Panc1 (cell line): ENCODE measurements around the gene ATP7B. TPM values are rescaled to one million over a fixed set of nuclear protein-coding genes. Genes with fewer than 3 reads are reported as not detected.
"Not testable (repeated sequence)": the region's sequence is repeated elsewhere in the genome, so short reads cannot be mapped to it uniquely, and the experiment has no call there.

Source experiments
- ATAC-seq: fragments of 200-7000 bp; cut with Tn5 transposase; 2 replicates; pipeline ENCODE4 v1.9.1; 2020; ENCODE audit warnings: mild to moderate bottlenecking, moderate library complexity
- BruUV-seq: library from RNA; stranded (reverse); fragments of 400-500 nt; replicated peaks from 2 replicates; lab custom pipeline; 2021; lab: Mats Ljungman, UMichigan
- CTCF ChIA-PET: fragments of 300-600 bp; sonication (Branson Sonifier 250); formaldehyde crosslinking; loops from one replicate; lab custom pipeline; 2022; ENCODE audit warnings: antibody characterized with exemption; lab: Charles Lee
- POLR2A ChIA-PET: fragments of 300-600 bp; sonication (Branson Sonifier 250); formaldehyde crosslinking; loops from one replicate; lab custom pipeline; 2022; ENCODE audit warnings: antibody characterized with exemption; lab: Charles Lee
- DNase-seq: peaks from one replicate; pipeline ENCODE4 v3.0.0-alpha.2; 2010; ENCODE audit warnings: low read depth, low spot score
- H3K27ac ChIP-seq: 2 replicates; pipeline ENCODE4 v1.5.1; 2011; ENCODE audit warnings: mild to moderate bottlenecking, low read length, inconsistent platforms
- H3K27me3 ChIP-seq: fragments of 200-500 bp; sonication (Bioruptor generic); 2 replicates; pipeline ENCODE4 v1.6.0; 2014; ENCODE audit warnings: low read length, inconsistent platforms; ENCODE audit not compliant: control insufficient read depth, insufficient read depth
- H3K36me3 ChIP-seq: fragments of 200-500 bp; sonication (Bioruptor generic); 2 replicates; pipeline ENCODE4 v1.5.1; 2014; ENCODE audit warnings: inconsistent platforms, mild to moderate bottlenecking, low read length, moderate library complexity; ENCODE audit not compliant: control insufficient read depth, insufficient read depth
- H3K4me1 ChIP-seq: 2 replicates; pipeline ENCODE4 v1.5.1; 2011; ENCODE audit warnings: inconsistent platforms, mild to moderate bottlenecking, low read length, moderate library complexity; ENCODE audit not compliant: control insufficient read depth, insufficient read depth
- H3K4me3 ChIP-seq, 2 experiments: 2 replicates each; pipeline ENCODE4 v1.5.1; 2011 to 2012; ENCODE audit warnings: low read depth in 2 of 2, low read length in 2 of 2, mild to moderate bottlenecking in 2 of 2, inconsistent platforms in 1 of 2, moderate library complexity in 1 of 2
- H3K9me3 ChIP-seq: fragments of 200-500 bp; sonication (Bioruptor generic); 2 replicates; pipeline ENCODE4 v1.5.1; 2014; ENCODE audit warnings: low read depth, mild to moderate bottlenecking, inconsistent platforms, low read length, moderate library complexity; ENCODE audit not compliant: control insufficient read depth, insufficient read depth
- CTCF ChIP-seq: fragments of 450-650 bp; IDR thresholded peaks from 2 replicates; pipeline ENCODE4 v1.5.1; 2017; ENCODE audit warnings: mild to moderate bottlenecking
- POLR2AphosphoS5 ChIP-seq: IDR thresholded peaks from 2 replicates; pipeline ENCODE4 v1.6.1; 2012; ENCODE audit warnings: mild to moderate bottlenecking, low read depth, low read length, moderate library complexity
- REST ChIP-seq, 2 experiments: IDR thresholded peaks; 2 replicates each; pipeline ENCODE4 v1.6.1; 2011 to 2012; ENCODE audit warnings: low read depth in 2 of 2, control low read depth in 1 of 2, low read length in 1 of 2, mild to moderate bottlenecking in 1 of 2, moderate library complexity in 1 of 2; ENCODE audit not compliant: insufficient read depth in 1 of 2
- SIN3A ChIP-seq: IDR thresholded peaks from 2 replicates; pipeline ENCODE4 v1.6.1; 2012; ENCODE audit warnings: low read depth, mild to moderate bottlenecking, low read length, moderate library complexity, borderline replicate concordance; ENCODE audit not compliant: insufficient read depth
- TCF7L2 ChIP-seq: IDR thresholded peaks from 2 replicates; pipeline ENCODE4 v1.6.1; 2011; ENCODE audit warnings: mild to moderate bottlenecking, low read depth, low read length, inconsistent platforms
- in situ Hi-C: cut with HindIII; loops from 2 replicates; pipeline ENCODE4 v1.10.0; 2016; ENCODE audit warnings: low sequenced_read_pairs, low pct_unique_long_range_greater_than_20kb
- intact Hi-C: fragments of 100-400 bp; cut with micrococcal nuclease; formaldehyde crosslinking; loops from one replicate; pipeline ENCODE4 v1.10.0; 2022; ENCODE audit not compliant: unreplicated experiment
- total RNA-seq: library from RNA; stranded (reverse); gene quantifications from one replicate; pipeline ENCODE4 v1.2.1, GENCODE V29; 2021; ENCODE audit not compliant: unreplicated experiment

Gene ATP7B
- total RNA-seq, 1 experiment from 2014 or later, result 19.6 TPM

- no peak overlapping the region for H3K27ac ChIP-seq
- peak; percentile 62; the same call in 1 of the 2 replicates for ATAC-seq
- no peaks in the 10 kb centered on the region for H3K27me3 ChIP-seq
- intact Hi-C loops, result no loop called here
- H3K4me3 ChIP-seq, result no peak overlapping the region
- H3K36me3 ChIP-seq, result no peaks in the 10 kb centered on the region
- CTCF ChIA-PET, result no interaction called here
- H3K9me3 ChIP-seq, result no peaks in the 10 kb centered on the region
- no peak for DNase-seq
- in situ Hi-C loops, result no loop called here
- no TSS peak for BruUV-seq
- H3K4me1 ChIP-seq, result no peaks in the 10 kb centered on the region
- TF ChIP-seq REST (IDR thresholded peaks at IDR 0.05; ENCODE audit: insufficient read depth in 1 of 2, low read depth in 2 of 2, low read length in 1 of 2), result no peak
- POLR2A ChIA-PET, result no interaction called here
These were observed 99.2 kb downstream of the ATP7B start for GRCh38 chr13:51912091-51912490.

GRCh38 chr13:51910508-51910907 lies 100.7 kb downstream of the ATP7B start:
- CTCF ChIA-PET, result no interaction called here
- Histone ChIP-seq H3K36me3 (no peaks in the 10 kb centered on the region), H3K27me3 (no peaks in the 10 kb centered on the region), H3K9me3 (no peaks in the 10 kb centered on the region), H3K27ac (no peak overlapping the region), H3K4me1 (no peaks in the 10 kb centered on the region; the same call in 1 of the 2 replicates), H3K4me3 (no peak overlapping the region)
- ATAC-seq (no peak), DNase-seq (no peak)
- BruUV-seq, result no TSS peak
- TF ChIP-seq SIN3A (no peak), TCF7L2 (no peak), POLR2AphosphoS5 (no peak), CTCF (no peak), REST (IDR thresholded peaks at IDR 0.05; ENCODE audit: insufficient read depth in 1 of 2, low read depth in 2 of 2, low read length in 1 of 2) (no peak)
- intact Hi-C loops, result no loop called here
- in situ Hi-C loops, result no loop called here
- POLR2A ChIA-PET, result no interaction called here

- intact Hi-C loops, result loop anchor here (10.0 kb wide), 1 partner anchor 86 kb away; no protein-coding TSS in a partner anchor
- CTCF ChIA-PET, H3K27ac ChIP-seq, H3K27me3 ChIP-seq, H3K9me3 ChIP-seq, H3K36me3 ChIP-seq, in situ Hi-C loops, POLR2A ChIA-PET, H3K4me3 ChIP-seq, ATAC-seq, BruUV-seq, DNase-seq, H3K4me1 ChIP-seq: not testable (repeated sequence)
These were observed 102.0 kb downstream of the ATP7B start for GRCh38 chr13:51909265-51909664.
